ENCODE results near the gene ZMIZ2. TPM values are rescaled to one million over a fixed set of nuclear protein-coding genes. Genes with fewer than 3 reads are reported as not detected.
"Not testable (repeated sequence)": the region's sequence is repeated elsewhere in the genome, so short reads cannot be mapped to it uniquely, and the experiment has no call there.

Gene ZMIZ2
- total RNA-seq, 1 donor from 2014 or later, result 73.5 TPM

- H3K27ac Mint-ChIP-seq (ENCODE audit: unreplicated experiment), result no peak overlapping the region
- no peak for TF ChIP-seq CTCF (IDR thresholded peaks at IDR 0.05)
- H3K4me3 Mint-ChIP-seq (ENCODE audit: unreplicated experiment), result no peak overlapping the region
- no peaks in the 10 kb centered on the region for H3K27me3 Mint-ChIP-seq (ENCODE audit: low read depth)
- H3K36me3 Mint-ChIP-seq (ENCODE audit: low read depth), result peaks cover 5% of the 10 kb centered on the region
- peaks cover 34% of the 10 kb centered on the region for H3K4me1 Mint-ChIP-seq (ENCODE audit: low read depth)
- no peak for DNase-seq (ENCODE audit: low spot score)
- no peaks in the 10 kb centered on the region for H3K9me3 Mint-ChIP-seq (ENCODE audit: low read depth)
These were observed 23.8 kb downstream of the ZMIZ2 start for GRCh38 chr7:44772440-44772839.

- H3K4me3 Mint-ChIP-seq (ENCODE audit: unreplicated experiment), result no peak overlapping the region
- H3K27ac Mint-ChIP-seq (ENCODE audit: unreplicated experiment), result no peak overlapping the region
- peaks cover 29% of the 10 kb centered on the region for H3K4me1 Mint-ChIP-seq (ENCODE audit: low read depth)
- H3K27me3 Mint-ChIP-seq (ENCODE audit: low read depth), result no peaks in the 10 kb centered on the region
- peaks cover 2% of the 10 kb centered on the region for H3K36me3 Mint-ChIP-seq (ENCODE audit: low read depth)
- TF ChIP-seq CTCF (IDR thresholded peaks at IDR 0.05), result peak; percentile 19
- H3K9me3 Mint-ChIP-seq (ENCODE audit: low read depth), result no peaks in the 10 kb centered on the region
- DNase-seq (ENCODE audit: low spot score), result no peak
These were observed 24.2 kb downstream of the ZMIZ2 start for GRCh38 chr7:44772867-44773266.

- H3K36me3 Mint-ChIP-seq (ENCODE audit: low read depth); H3K4me3 Mint-ChIP-seq (ENCODE audit: unreplicated experiment); DNase-seq (ENCODE audit: low spot score); H3K9me3 Mint-ChIP-seq (ENCODE audit: low read depth); H3K27me3 Mint-ChIP-seq (ENCODE audit: low read depth); H3K27ac Mint-ChIP-seq (ENCODE audit: unreplicated experiment): not testable (repeated sequence)
- peaks cover 13% of the 10 kb centered on the region for H3K4me1 Mint-ChIP-seq (ENCODE audit: low read depth)
These were observed 25.8 kb downstream of the ZMIZ2 start for GRCh38 chr7:44774486-44774885.

GRCh38 chr7:44775383-44776107 lies 26.9 kb downstream of the ZMIZ2 start:
- no peak for TF ChIP-seq CTCF (IDR thresholded peaks at IDR 0.05)
- Mint-ChIP-seq H3K4me3 (ENCODE audit: unreplicated experiment) (no peak overlapping the region), H3K36me3 (ENCODE audit: low read depth) (no peaks in the 10 kb centered on the region), H3K4me1 (ENCODE audit: low read depth) (peaks cover 4% of the 10 kb centered on the region), H3K9me3 (ENCODE audit: low read depth) (no peaks in the 10 kb centered on the region), H3K27me3 (ENCODE audit: low read depth) (no peaks in the 10 kb centered on the region), H3K27ac (ENCODE audit: unreplicated experiment) (no peak overlapping the region)
- DNase-seq (ENCODE audit: low spot score), result no peak

- H3K4me1 Mint-ChIP-seq (ENCODE audit: low read depth), result peaks cover 3% of the 10 kb centered on the region
- H3K4me3 Mint-ChIP-seq (ENCODE audit: unreplicated experiment), result no peak overlapping the region
- no peak for DNase-seq (ENCODE audit: low spot score)
- no peaks in the 10 kb centered on the region for H3K27me3 Mint-ChIP-seq (ENCODE audit: low read depth)
- no peak for TF ChIP-seq CTCF (IDR thresholded peaks at IDR 0.05)
- no peaks in the 10 kb centered on the region for H3K9me3 Mint-ChIP-seq (ENCODE audit: low read depth)
- H3K27ac Mint-ChIP-seq (ENCODE audit: unreplicated experiment), result no peak overlapping the region
- H3K36me3 Mint-ChIP-seq (ENCODE audit: low read depth), result no peaks in the 10 kb centered on the region
These were observed 27.6 kb downstream of the ZMIZ2 start for GRCh38 chr7:44776211-44776610.

GRCh38 chr7:44782460-44782859 lies 33.8 kb downstream of the ZMIZ2 start:
- H3K4me3 Mint-ChIP-seq (ENCODE audit: unreplicated experiment), result no peak overlapping the region
- TF ChIP-seq CTCF (IDR thresholded peaks at IDR 0.05), result no peak
- no peak overlapping the region for H3K27ac Mint-ChIP-seq (ENCODE audit: unreplicated experiment)
- no peak for DNase-seq (ENCODE audit: low spot score)
- peaks cover 3% of the 10 kb centered on the region for H3K36me3 Mint-ChIP-seq (ENCODE audit: low read depth)
- no peaks in the 10 kb centered on the region for H3K4me1 Mint-ChIP-seq (ENCODE audit: low read depth)
- no peaks in the 10 kb centered on the region for H3K27me3 Mint-ChIP-seq (ENCODE audit: low read depth)
- H3K9me3 Mint-ChIP-seq (ENCODE audit: low read depth), result peaks cover 9% of the 10 kb centered on the region

All from chondrocyte (in vitro differentiated cells).